ENCODE measurements around the gene ATF1.
A peak's percentile ranks its signal among the peaks of the same experiment; 100 is the strongest.
"Not testable (repeated sequence)": the region's sequence is repeated elsewhere in the genome, so short reads cannot be mapped to it uniquely, and the experiment has no call there.

Gene ATF1

GRCh38 chr12:50799908-50800307 is 36.0 kb downstream of the ATF1 start:
- no peaks in the 10 kb centered on the region for H3K79me2 ChIP-seq (ENCODE audit: control insufficient read depth, insufficient read depth, low read length, poor library complexity)
- H3K18ac ChIP-seq (ENCODE audit: low read length) = no peak overlapping the region
- H3K27ac ChIP-seq (ENCODE audit: low read depth, low read length) = no peak overlapping the region
- no peak overlapping the region for H3K14ac ChIP-seq (ENCODE audit: low read length)
- no peak overlapping the region for H4K8ac ChIP-seq (ENCODE audit: low read depth, low read length)
- H2BK12ac ChIP-seq (ENCODE audit: low read length) = no peak overlapping the region
- H3K4me2 ChIP-seq (ENCODE audit: low read length) = no peak overlapping the region
- H3K27me3 ChIP-seq (ENCODE audit: insufficient read depth, low read length) = no peaks in the 10 kb centered on the region
- no CpG with 5 or more reads among the region's 2 CpGs for WGBS (ENCODE audit: extremely low coverage, insufficient coverage, insufficient read length)
- H2AFZ ChIP-seq (ENCODE audit: insufficient read depth, low read length, poor library complexity) = no peak overlapping the region
- no peak overlapping the region for H2BK120ac ChIP-seq (ENCODE audit: insufficient read depth, low read length, poor library complexity)
- H3K23ac ChIP-seq (ENCODE audit: low read length) = no peak overlapping the region
- H3K9me3 ChIP-seq (ENCODE audit: insufficient read depth, low read depth, low read length) = peaks cover 4% of the 10 kb centered on the region
- H3K79me1 ChIP-seq (ENCODE audit: low read length) = no peaks in the 10 kb centered on the region
- H3K9ac ChIP-seq (ENCODE audit: low read length) = no peak overlapping the region
- no peaks in the 10 kb centered on the region for H3K4me1 ChIP-seq (ENCODE audit: control insufficient read depth in 1 of 2, insufficient read depth in 2 of 2, low read length in 2 of 2)
- no peak overlapping the region for H2AK5ac ChIP-seq (ENCODE audit: low read length)
- H2BK5ac ChIP-seq (ENCODE audit: low read depth, low read length, poor library complexity) = no peak overlapping the region
- no peak overlapping the region for H4K91ac ChIP-seq (ENCODE audit: low read depth, low read length)
- DNase-seq = no peak
- no peak overlapping the region for H4K12ac ChIP-seq (ENCODE audit: low read depth, low read length)
- H3K36me3 ChIP-seq (ENCODE audit: control insufficient read depth in 1 of 2, insufficient read depth in 2 of 2, low read length in 2 of 2) = peaks cover 17 to 18% of the 10 kb centered on the region in 2 experiments
- no peak overlapping the region for H3K4me3 ChIP-seq (ENCODE audit: low read depth, low read length)
- H3K4ac ChIP-seq (ENCODE audit: low read depth, low read length) = no peak overlapping the region

- Histone ChIP-seq H2BK5ac (ENCODE audit: low read depth, low read length, poor library complexity) (no peak overlapping the region), H3K18ac (ENCODE audit: low read length) (no peak overlapping the region), H3K36me3 (ENCODE audit: control insufficient read depth in 1 of 2, insufficient read depth in 2 of 2, low read length in 2 of 2) (peaks cover 10 to 13% of the 10 kb centered on the region in 2 experiments), H3K27me3 (ENCODE audit: insufficient read depth, low read length) (no peaks in the 10 kb centered on the region), H2BK12ac (ENCODE audit: low read length) (no peak overlapping the region), H3K79me2 (ENCODE audit: control insufficient read depth, insufficient read depth, low read length, poor library complexity) (no peaks in the 10 kb centered on the region), H4K12ac (ENCODE audit: low read depth, low read length) (no peak overlapping the region), H2AFZ (ENCODE audit: insufficient read depth, low read length, poor library complexity) (no peak overlapping the region), H3K79me1 (ENCODE audit: low read length) (no peaks in the 10 kb centered on the region), H3K4me2 (ENCODE audit: low read length) (no peak overlapping the region), H4K8ac (ENCODE audit: low read depth, low read length) (no peak overlapping the region), H3K4me3 (ENCODE audit: low read depth, low read length) (no peak overlapping the region), H2AK5ac (ENCODE audit: low read length) (no peak overlapping the region), H3K27ac (ENCODE audit: low read depth, low read length) (no peak overlapping the region), H4K91ac (ENCODE audit: low read depth, low read length) (no peak overlapping the region), H3K9ac (ENCODE audit: low read length) (no peak overlapping the region), H3K4me1 (ENCODE audit: control insufficient read depth in 1 of 2, insufficient read depth in 2 of 2, low read length in 2 of 2) (no peaks in the 10 kb centered on the region), H2BK120ac (ENCODE audit: insufficient read depth, low read length, poor library complexity) (no peak overlapping the region), H3K9me3 (ENCODE audit: insufficient read depth, low read depth, low read length) (peaks cover 4% of the 10 kb centered on the region), H3K23ac (ENCODE audit: low read length) (no peak overlapping the region), H3K4ac (ENCODE audit: low read depth, low read length) (no peak overlapping the region), H3K14ac (ENCODE audit: low read length) (no peak overlapping the region)
- no peak for DNase-seq
- WGBS (ENCODE audit: extremely low coverage, insufficient coverage, insufficient read length) = no CpG with 5 or more reads among the region's 2 CpGs
These were observed 39.5 kb downstream of the ATF1 start for GRCh38 chr12:50803230-50803875.

GRCh38 chr12:50806176-50806575 is 42.3 kb downstream of the ATF1 start:
- Histone ChIP-seq H3K14ac (ENCODE audit: low read length) (no peak overlapping the region), H4K8ac (ENCODE audit: low read depth, low read length) (no peak overlapping the region), H3K23ac (ENCODE audit: low read length) (no peak overlapping the region), H2AK5ac (ENCODE audit: low read length) (no peak overlapping the region), H3K27me3 (ENCODE audit: insufficient read depth, low read length) (no peaks in the 10 kb centered on the region), H4K91ac (ENCODE audit: low read depth, low read length) (no peak overlapping the region), H2BK12ac (ENCODE audit: low read length) (no peak overlapping the region), H3K9ac (ENCODE audit: low read length) (no peak overlapping the region), H3K4me3 (ENCODE audit: low read depth, low read length) (no peak overlapping the region), H3K9me3 (ENCODE audit: insufficient read depth, low read depth, low read length) (no peaks in the 10 kb centered on the region), H3K4ac (ENCODE audit: low read depth, low read length) (no peak overlapping the region), H2BK120ac (ENCODE audit: insufficient read depth, low read length, poor library complexity) (no peak overlapping the region), H2BK5ac (ENCODE audit: low read depth, low read length, poor library complexity) (no peak overlapping the region), H3K4me2 (ENCODE audit: low read length) (no peak overlapping the region), H3K79me2 (ENCODE audit: control insufficient read depth, insufficient read depth, low read length, poor library complexity) (no peaks in the 10 kb centered on the region), H3K4me1 (ENCODE audit: control insufficient read depth in 1 of 2, insufficient read depth in 2 of 2, low read length in 2 of 2) (no peaks in the 10 kb centered on the region), H3K18ac (ENCODE audit: low read length) (no peak overlapping the region), H4K12ac (ENCODE audit: low read depth, low read length) (no peak overlapping the region), H3K36me3 (ENCODE audit: control insufficient read depth in 1 of 2, insufficient read depth in 2 of 2, low read length in 2 of 2) (peaks cover 10 to 12% of the 10 kb centered on the region in 2 experiments), H2AFZ (ENCODE audit: insufficient read depth, low read length, poor library complexity) (no peak overlapping the region), H3K79me1 (ENCODE audit: low read length) (no peaks in the 10 kb centered on the region), H3K27ac (ENCODE audit: low read depth, low read length) (no peak overlapping the region)
- no CpG with 5 or more reads among the region's 4 CpGs for WGBS (ENCODE audit: extremely low coverage, insufficient coverage, insufficient read length)
- DNase-seq = peak in 1 of 2 donors; percentile 26

- H2AK5ac ChIP-seq (ENCODE audit: low read length); H3K23ac ChIP-seq (ENCODE audit: low read length); H4K8ac ChIP-seq (ENCODE audit: low read depth, low read length); H3K4ac ChIP-seq (ENCODE audit: low read depth, low read length); H4K91ac ChIP-seq (ENCODE audit: low read depth, low read length); H3K79me2 ChIP-seq (ENCODE audit: control insufficient read depth, insufficient read depth, low read length, poor library complexity); H3K4me2 ChIP-seq (ENCODE audit: low read length); H3K9me3 ChIP-seq (ENCODE audit: insufficient read depth, low read depth, low read length); H3K9ac ChIP-seq (ENCODE audit: low read length); H2BK5ac ChIP-seq (ENCODE audit: low read depth, low read length, poor library complexity); H3K27ac ChIP-seq (ENCODE audit: low read depth, low read length); H2BK12ac ChIP-seq (ENCODE audit: low read length); H3K79me1 ChIP-seq (ENCODE audit: low read length); H3K14ac ChIP-seq (ENCODE audit: low read length); H3K4me3 ChIP-seq (ENCODE audit: low read depth, low read length); H2AFZ ChIP-seq (ENCODE audit: insufficient read depth, low read length, poor library complexity); H2BK120ac ChIP-seq (ENCODE audit: insufficient read depth, low read length, poor library complexity); H3K18ac ChIP-seq (ENCODE audit: low read length); H3K4me1 ChIP-seq (ENCODE audit: control insufficient read depth in 1 of 2, insufficient read depth in 2 of 2, low read length in 2 of 2); H4K12ac ChIP-seq (ENCODE audit: low read depth, low read length); DNase-seq; H3K27me3 ChIP-seq (ENCODE audit: insufficient read depth, low read length): not testable (repeated sequence)
- H3K36me3 ChIP-seq (ENCODE audit: control insufficient read depth in 1 of 2, insufficient read depth in 2 of 2, low read length in 2 of 2) = peaks cover 15 to 20% of the 10 kb centered on the region in 2 experiments
- no CpG with 5 or more reads among the region's 4 CpGs for WGBS (ENCODE audit: extremely low coverage, insufficient coverage, insufficient read length)
These were observed 45.2 kb downstream of the ATF1 start for GRCh38 chr12:50809131-50809530.

Measured in trophoblast cell (in vitro differentiated cells and primary cell).